ENCODE data around the gene SLC17A6.

The SLC17A6 gene

GRCh38 chr11:22343032-22343324 is 4.8 kb downstream of the SLC17A6 start:
- H3K4me3 ChIP-seq (ENCODE audit: low read depth, low read length), result no peak overlapping the region
- no peak for DNase-seq (ENCODE audit: low read depth, low spot score)
- TF ChIP-seq CTCF (IDR thresholded peaks at IDR 0.05; ENCODE audit: insufficient read depth, low read length, missing control alignments), result no peak
- CTCF ChIA-PET, result no interaction called here
- POLR2A ChIA-PET, result no interaction called here

- POLR2A ChIA-PET, result no interaction called here
- TF ChIP-seq CTCF (IDR thresholded peaks at IDR 0.05; ENCODE audit: insufficient read depth, low read length, missing control alignments), result no peak
- DNase-seq (ENCODE audit: low read depth, low spot score), result no peak
- no peak overlapping the region for H3K4me3 ChIP-seq (ENCODE audit: low read depth, low read length)
- CTCF ChIA-PET, result interaction anchor here (0.9 kb wide), 1 partner anchor 9 kb away, joined by 4 read pairs; no protein-coding TSS in a partner anchor
These were observed 5.3 kb downstream of the SLC17A6 start for GRCh38 chr11:22343371-22344032.

GRCh38 chr11:22344081-22344480 is 5.9 kb downstream of the SLC17A6 start:
- CTCF ChIA-PET, result interaction anchor here (0.9 kb wide), 1 partner anchor 9 kb away, joined by 4 read pairs; no protein-coding TSS in a partner anchor

GRCh38 chr11:22346282-22346681 is 8.1 kb downstream of the SLC17A6 start:
- POLR2A ChIA-PET, result no interaction called here
- TF ChIP-seq CTCF (IDR thresholded peaks at IDR 0.05; ENCODE audit: insufficient read depth, low read length, missing control alignments), result no peak
- no peak for DNase-seq (ENCODE audit: low read depth, low spot score)
- CTCF ChIA-PET, result no interaction called here
- H3K4me3 ChIP-seq (ENCODE audit: low read depth, low read length), result no peak overlapping the region

More at GRCh38 chr11:22344081-22344480, 5.9 kb downstream of the SLC17A6 start:
- POLR2A ChIA-PET, result no interaction called here
- no peak for TF ChIP-seq CTCF (IDR thresholded peaks at IDR 0.05; ENCODE audit: insufficient read depth, low read length, missing control alignments)
- DNase-seq (ENCODE audit: low read depth, low spot score), result no peak
- H3K4me3 ChIP-seq (ENCODE audit: low read depth, low read length), result no peak overlapping the region

GRCh38 chr11:22347857-22348487 is 9.8 kb downstream of the SLC17A6 start:
- no peak for DNase-seq (ENCODE audit: low read depth, low spot score)
- H3K4me3 ChIP-seq (ENCODE audit: low read depth, low read length), result no peak overlapping the region
- TF ChIP-seq CTCF (IDR thresholded peaks at IDR 0.05; ENCODE audit: insufficient read depth, low read length, missing control alignments), result no peak
- ChIA-PET POLR2A (no interaction called here), CTCF (no interaction called here)

- DNase-seq (ENCODE audit: low read depth, low spot score), result no peak
- no peak overlapping the region for H3K4me3 ChIP-seq (ENCODE audit: low read depth, low read length)
- ChIA-PET CTCF (no interaction called here), POLR2A (no interaction called here)
- TF ChIP-seq CTCF (IDR thresholded peaks at IDR 0.05; ENCODE audit: insufficient read depth, low read length, missing control alignments), result no peak
These were observed 11.3 kb downstream of the SLC17A6 start for GRCh38 chr11:22349491-22349890.

All from AG04449 (cell line).